Prostate gland (tissue), 2 donors: ENCODE data around the gene KCNN3. TPM values are rescaled to one million over a fixed set of nuclear protein-coding genes. Genes with fewer than 3 reads are reported as not detected.

ENCODE experiments used
- DNase-seq: peaks from one replicate; pipeline ENCODE4 v3.0.0-alpha.2; 2019; ENCODE audit warnings: low spot score
- H3K27ac ChIP-seq, 2 donors: fragments of 200-600 bp; sonication (generic); 2 replicates each; pipeline ENCODE4 v1.5.1; 2017 to 2019
- H3K27me3 ChIP-seq: fragments of 200-600 bp; sonication (generic); replicated peaks from 2 replicates; pipeline ENCODE4 v1.5.1; 2019; ENCODE audit not compliant: insufficient read depth
- H3K36me3 ChIP-seq, 2 donors: fragments of 200-600 bp; sonication (generic); 1 replicate in 1 of 2; 2 replicates in 1 of 2; pipeline versions ENCODE4 v1.5.1 to v1.8.1; 2017 to 2019
- H3K4me1 ChIP-seq: fragments of 200-600 bp; sonication (generic); replicated peaks from 2 replicates; pipeline ENCODE4 v1.5.1; 2019
- H3K4me3 ChIP-seq, 2 donors: fragments of 200-600 bp; sonication (generic); 2 replicates each; pipeline ENCODE4 v1.5.1; 2017 to 2019
- H3K9me3 ChIP-seq: fragments of 200-600 bp; sonication (generic); 2 replicates; pipeline ENCODE4 v1.5.1; 2017
- POLR2A ChIP-seq: fragments of 450-650 bp; IDR thresholded peaks from one replicate; pipeline ENCODE4 v1.6.1; 2016; ENCODE audit warnings: antibody characterized with exemption, mild to moderate bottlenecking
- POLR2AphosphoS5 ChIP-seq: sonication (generic); formaldehyde crosslinking; IDR thresholded peaks from one replicate; pipeline ENCODE4 v1.6.1; 2017; ENCODE audit warnings: antibody characterized with exemption
- WGBS: methylation state at CpG from one replicate; pipeline ENCODE4 v1.1.5; 2018; 5-methylcytosine and 5-hydroxymethylcytosine counted together
- intact Hi-C: fragments of 100-400 bp; cut with DNase I; formaldehyde crosslinking; loops from one replicate; pipeline ENCODE4 v1.14.2; 2022
- total RNA-seq, 2 donors: library from RNA; depleted of rRNA; stranded (reverse); fragments of >200 nt; gene quantifications; one replicate each; pipeline ENCODE4 v1.1.0, GENCODE V29; 2016
- TF ChIP-seq, protein P1 (sequence below), 4 experiments: fragments of 200-600 bp in 2 of 4; fragments of 450-650 bp in 2 of 4; sonication (generic) in 2 of 4; IDR thresholded peaks; 1 replicate in 3 of 4; 2 replicates in 1 of 4; pipeline ENCODE4 v1.5.1; 2016 to 2019; ENCODE audit warnings: antibody characterized with exemption in 4 of 4, mild to moderate bottlenecking in 2 of 4, moderate library complexity in 2 of 4

KCNN3 gene
- total RNA-seq, 2 donors from 2014 or later = 1.2 to 3.0 TPM

DNA sequence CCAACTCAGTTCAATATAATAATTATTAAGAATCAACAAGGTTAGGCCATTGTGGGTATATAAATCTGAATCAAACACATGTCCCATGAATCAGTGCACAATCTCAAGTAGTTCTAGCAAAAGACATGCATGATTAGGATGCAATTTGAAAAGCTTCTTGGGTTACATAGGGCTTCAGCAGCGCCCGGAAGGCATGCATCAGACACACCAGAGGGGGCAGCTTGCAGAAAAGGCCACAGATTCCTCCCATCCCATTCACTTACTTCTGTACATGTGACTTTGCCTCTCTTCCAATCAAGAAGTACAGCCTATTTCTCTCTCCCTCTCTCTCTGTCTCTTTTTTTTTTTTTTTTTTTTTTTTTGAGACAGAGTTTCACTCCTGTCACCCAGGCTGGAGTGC is 91.8 kb downstream of the KCNN3 start:
- intact Hi-C loops = no loop called here
- Histone ChIP-seq H3K4me1 (no peaks in the 10 kb centered on the region), H3K27me3 (no peaks in the 10 kb centered on the region), H3K9me3 (no peaks in the 10 kb centered on the region), H3K4me3 (no peak overlapping the region), H3K36me3 (no peaks in the 10 kb centered on the region), H3K27ac (no peak overlapping the region)
- TF ChIP-seq, protein P1, sequence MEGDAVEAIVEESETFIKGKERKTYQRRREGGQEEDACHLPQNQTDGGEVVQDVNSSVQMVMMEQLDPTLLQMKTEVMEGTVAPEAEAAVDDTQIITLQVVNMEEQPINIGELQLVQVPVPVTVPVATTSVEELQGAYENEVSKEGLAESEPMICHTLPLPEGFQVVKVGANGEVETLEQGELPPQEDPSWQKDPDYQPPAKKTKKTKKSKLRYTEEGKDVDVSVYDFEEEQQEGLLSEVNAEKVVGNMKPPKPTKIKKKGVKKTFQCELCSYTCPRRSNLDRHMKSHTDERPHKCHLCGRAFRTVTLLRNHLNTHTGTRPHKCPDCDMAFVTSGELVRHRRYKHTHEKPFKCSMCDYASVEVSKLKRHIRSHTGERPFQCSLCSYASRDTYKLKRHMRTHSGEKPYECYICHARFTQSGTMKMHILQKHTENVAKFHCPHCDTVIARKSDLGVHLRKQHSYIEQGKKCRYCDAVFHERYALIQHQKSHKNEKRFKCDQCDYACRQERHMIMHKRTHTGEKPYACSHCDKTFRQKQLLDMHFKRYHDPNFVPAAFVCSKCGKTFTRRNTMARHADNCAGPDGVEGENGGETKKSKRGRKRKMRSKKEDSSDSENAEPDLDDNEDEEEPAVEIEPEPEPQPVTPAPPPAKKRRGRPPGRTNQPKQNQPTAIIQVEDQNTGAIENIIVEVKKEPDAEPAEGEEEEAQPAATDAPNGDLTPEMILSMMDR (IDR thresholded peaks at IDR 0.05) = no peak
- no peak for TF ChIP-seq POLR2AphosphoS5
- TF ChIP-seq POLR2A = no peak
- 92% methylated on average over 2 of the region's 2 CpGs for WGBS
- DNase-seq = no peak

DNA sequence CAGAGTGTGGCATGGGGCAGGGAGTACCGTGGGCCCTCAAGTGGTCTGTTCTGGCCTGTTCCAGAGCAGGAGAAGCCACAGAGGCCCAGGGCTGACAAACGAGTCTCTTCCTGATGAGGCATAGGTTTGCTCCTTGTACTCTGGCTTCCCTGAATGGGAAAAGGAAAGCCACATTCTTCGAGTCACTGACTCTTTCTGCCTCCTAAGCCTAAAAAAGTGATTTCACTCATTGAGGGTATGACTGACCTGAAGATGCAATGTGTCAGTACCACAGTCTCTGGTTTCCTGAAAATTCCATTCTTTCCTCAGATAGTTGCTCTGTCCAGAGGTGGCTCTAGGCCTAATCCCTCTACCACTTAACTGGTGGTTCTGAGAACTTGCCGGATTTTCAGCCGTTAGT is 92.3 kb downstream of the KCNN3 start:
- no peak for TF ChIP-seq POLR2AphosphoS5
- TF ChIP-seq, protein P1 (IDR thresholded peaks at IDR 0.05) = no peak
- no peak for TF ChIP-seq POLR2A
- 82% methylated on average over 5 of the region's 5 CpGs for WGBS
- Histone ChIP-seq H3K27me3 (no peaks in the 10 kb centered on the region), H3K9me3 (no peaks in the 10 kb centered on the region), H3K4me1 (no peaks in the 10 kb centered on the region), H3K4me3 (no peak overlapping the region), H3K36me3 (no peaks in the 10 kb centered on the region), H3K27ac (no peak overlapping the region)
- intact Hi-C loops = no loop called here
- no peak for DNase-seq

DNA sequence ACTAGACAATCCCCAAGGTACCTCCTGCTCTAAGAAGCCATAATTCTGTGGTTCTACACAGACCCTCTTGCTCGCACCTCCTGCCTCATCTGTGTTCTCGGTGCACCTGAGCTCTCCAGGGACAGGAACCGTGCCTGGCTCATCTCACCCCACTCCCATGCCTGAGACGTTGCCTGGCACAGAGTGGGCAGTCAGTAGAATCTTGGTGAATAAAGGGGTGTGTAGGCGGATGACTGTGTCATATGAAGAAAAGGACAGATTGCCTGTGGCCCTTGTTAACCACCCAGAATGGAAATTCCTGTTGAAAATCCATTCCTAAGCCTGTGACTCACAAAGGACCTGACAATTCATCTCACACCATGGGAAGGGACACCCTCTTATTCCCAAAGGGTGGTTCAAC is 92.9 kb downstream of the KCNN3 start:
- Histone ChIP-seq H3K27ac (no peak overlapping the region), H3K27me3 (no peaks in the 10 kb centered on the region), H3K36me3 (no peaks in the 10 kb centered on the region), H3K9me3 (no peaks in the 10 kb centered on the region), H3K4me3 (no peak overlapping the region), H3K4me1 (no peaks in the 10 kb centered on the region)
- WGBS = 86% methylated on average over 5 of the region's 5 CpGs
- no peak for DNase-seq
- intact Hi-C loops = no loop called here
- TF ChIP-seq POLR2A (no peak), POLR2AphosphoS5 (no peak)
- TF ChIP-seq, protein P1 (IDR thresholded peaks at IDR 0.05) = no peak

DNA sequence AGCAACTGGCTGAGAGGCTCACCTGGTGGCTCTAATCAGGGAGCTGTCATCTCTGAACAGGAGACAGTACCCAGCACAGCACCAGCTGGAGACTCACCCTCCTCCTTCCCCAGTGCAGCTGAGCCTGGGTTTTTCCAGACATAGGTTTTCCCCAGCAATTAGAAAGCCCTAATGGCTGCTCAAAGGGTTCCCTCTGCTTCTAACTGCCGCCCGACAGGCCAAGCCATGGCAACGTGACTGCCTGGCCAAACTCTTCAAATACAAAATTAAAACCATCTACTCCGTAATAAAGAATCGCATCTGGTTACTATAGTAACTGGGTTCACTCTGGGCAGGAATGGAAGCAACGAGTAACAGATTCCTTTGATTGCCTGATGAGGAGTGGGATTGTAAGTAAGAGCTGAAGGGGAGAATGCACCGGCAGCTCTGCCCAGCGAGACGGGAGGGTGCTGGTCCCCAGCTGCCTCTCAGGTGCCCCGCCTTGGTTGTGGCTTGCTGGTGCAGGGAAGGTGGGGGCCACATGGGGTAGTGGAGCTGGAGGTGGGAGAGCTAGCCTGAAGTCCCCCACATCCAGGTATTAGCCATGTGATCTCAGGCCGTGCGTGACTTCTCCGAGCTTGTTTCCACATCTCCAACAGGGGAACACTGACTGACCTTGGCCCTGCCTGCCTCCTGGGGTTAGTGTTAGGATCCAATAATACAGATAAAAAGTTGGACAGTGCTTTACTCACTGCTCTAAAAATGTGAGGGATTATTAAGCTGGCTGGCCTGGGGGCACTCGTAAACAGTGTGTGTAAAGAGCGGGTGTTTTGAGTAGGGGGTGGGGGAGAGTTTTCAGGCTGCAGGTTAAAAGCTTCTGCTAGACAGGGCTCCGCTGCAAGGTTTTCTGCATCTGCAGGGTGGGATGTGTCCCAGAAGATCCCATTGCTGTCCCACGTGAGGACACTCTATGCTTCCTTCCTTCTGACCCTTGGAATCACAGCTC is 94.2 kb downstream of the KCNN3 start:
- no peak overlapping the region for H3K4me3 ChIP-seq
- 79% methylated on average over 17 of the region's 17 CpGs for WGBS
- H3K27me3 ChIP-seq = no peaks in the 10 kb centered on the region
- H3K9me3 ChIP-seq = no peaks in the 10 kb centered on the region
- no peaks in the 10 kb centered on the region for H3K4me1 ChIP-seq
- H3K27ac ChIP-seq = no peak overlapping the region
- TF ChIP-seq, protein P1 (IDR thresholded peaks at IDR 0.05) = no peak
- TF ChIP-seq POLR2AphosphoS5 (no peak), POLR2A (no peak)
- intact Hi-C loops = no loop called here
- no peaks in the 10 kb centered on the region for H3K36me3 ChIP-seq
- no peak for DNase-seq
